Mesothelial cell of epicardium (in vitro differentiated cells): ENCODE results near the gene SLC16A13. TPM values are rescaled to one million over a fixed set of nuclear protein-coding genes. Genes with fewer than 3 reads are reported as not detected.

Experiments
- DNase-seq, 2 experiments: peaks; one replicate each; pipeline ENCODE4 v3.0.0; 2021; ENCODE audit warnings: low spot score in 2 of 2; ENCODE audit not compliant: unreplicated experiment in 2 of 2
- H3K27ac Mint-ChIP-seq: 2 replicates; pipeline ENCODE4 v1.8.0; 2021; ENCODE audit warnings: mixed read lengths
- H3K27me3 Mint-ChIP-seq: 2 replicates; pipeline ENCODE4 v1.8.0; 2021; ENCODE audit warnings: low read depth, mixed read lengths
- H3K36me3 Mint-ChIP-seq: 2 replicates; pipeline ENCODE4 v1.8.0; 2021; ENCODE audit warnings: mixed read lengths
- H3K4me1 Mint-ChIP-seq: 2 replicates; pipeline ENCODE4 v1.8.0; 2021; ENCODE audit warnings: mixed read lengths
- H3K4me3 Mint-ChIP-seq: 2 replicates; pipeline ENCODE4 v1.8.0; 2021; ENCODE audit warnings: mild to moderate bottlenecking, moderate library complexity, mixed read lengths
- H3K9me3 Mint-ChIP-seq: 2 replicates; pipeline ENCODE4 v1.8.0; 2021; ENCODE audit warnings: mixed read lengths
- CTCF ChIP-seq: fragments of 200-600 bp; sonication (generic); IDR thresholded peaks from one replicate; pipeline ENCODE4 v1.5.0; 2021; ENCODE audit warnings: antibody characterized with exemption; ENCODE audit not compliant: unreplicated experiment
- total RNA-seq: library from RNA; stranded (reverse); gene quantifications from 3 replicates; pipeline ENCODE4 v1.2.1, GENCODE V29; 2021

Gene SLC16A13
- total RNA-seq, 1 donor from 2014 or later, result 10.4 TPM

GRCh38 chr17:7019839-7020519, 15.8 kb upstream of the SLC16A13 start:
- H3K9me3 Mint-ChIP-seq, result no peaks in the 10 kb centered on the region
- TF ChIP-seq CTCF, result no peak
- H3K4me1 Mint-ChIP-seq, result peaks cover 29% of the 10 kb centered on the region
- peak overlapping the region; percentile 61 for H3K4me3 Mint-ChIP-seq
- no peaks in the 10 kb centered on the region for H3K36me3 Mint-ChIP-seq
- H3K27me3 Mint-ChIP-seq, result peaks cover 46% of the 10 kb centered on the region
- DNase-seq, result no peak
- H3K27ac Mint-ChIP-seq, result peak overlapping the region; percentile 53

- H3K9me3 Mint-ChIP-seq, result no peaks in the 10 kb centered on the region
- no peak overlapping the region for H3K27ac Mint-ChIP-seq
- no peaks in the 10 kb centered on the region for H3K36me3 Mint-ChIP-seq
- H3K4me3 Mint-ChIP-seq, result peak overlapping the region; percentile 15
- H3K27me3 Mint-ChIP-seq, result peaks cover 52% of the 10 kb centered on the region
- no peak for TF ChIP-seq CTCF
- H3K4me1 Mint-ChIP-seq, result peaks cover 19% of the 10 kb centered on the region
- DNase-seq, result no peak
These were observed 14.7 kb upstream of the SLC16A13 start for GRCh38 chr17:7020894-7021664.

GRCh38 chr17:7021993-7022778, 13.6 kb upstream of the SLC16A13 start:
- peak overlapping the region; percentile 17 for H3K4me3 Mint-ChIP-seq
- TF ChIP-seq CTCF, result peak; percentile 94
- H3K9me3 Mint-ChIP-seq, result no peaks in the 10 kb centered on the region
- H3K4me1 Mint-ChIP-seq, result peaks cover 19% of the 10 kb centered on the region
- no peak overlapping the region for H3K27ac Mint-ChIP-seq
- peaks cover 54% of the 10 kb centered on the region for H3K27me3 Mint-ChIP-seq
- H3K36me3 Mint-ChIP-seq, result no peaks in the 10 kb centered on the region
- peak; percentile 65 to 85 for DNase-seq

- H3K27ac Mint-ChIP-seq, result no peak within 1 kb of the TSS
- peaks cover 54% of the 10 kb centered on the region for H3K27me3 Mint-ChIP-seq
- H3K36me3 Mint-ChIP-seq, result no peaks in the 10 kb centered on the region
- H3K4me1 Mint-ChIP-seq, result peaks cover 19% of the 10 kb centered on the region
- no peak for TF ChIP-seq CTCF
- DNase-seq, result no peak
- no peaks in the 10 kb centered on the region for H3K9me3 Mint-ChIP-seq
- H3K4me3 Mint-ChIP-seq, result peak within 1 kb of the TSS; percentile 37
These were observed 12.8 kb upstream of the SLC16A13 start, which contains the start of gene BCL6B for GRCh38 chr17:7022781-7023571. Gene BCL6B, plus strand, starts transcription at chr17:7023050. Its CDS starts 622 bp downstream, at chr17:7023672.
